K562 (cell line): ENCODE data around the gene PEX13. TPM values are rescaled to one million over a fixed set of nuclear protein-coding genes. Genes with fewer than 3 reads are reported as not detected.

Source experiments
- CAMTA2 ChIP-seq: fragments of 250-450 bp; sonication (Bioruptor Pico); conservative IDR thresholded peaks from 2 replicates; pipeline ENCODE4 v1.5.1; 2022
- CBFA2T2 ChIP-seq: fragments of 450-650 bp; conservative IDR thresholded peaks from 2 replicates; pipeline ENCODE4 v1.6.1; 2017; ENCODE audit warnings: mild to moderate bottlenecking
- EP400 ChIP-seq: fragments of 450-650 bp; IDR thresholded peaks from 2 replicates; pipeline ENCODE4 v1.6.1; 2017; ENCODE audit warnings: antibody characterized with exemption, mild to moderate bottlenecking, moderate library complexity
- HDAC3 ChIP-seq: fragments of 450-650 bp; IDR thresholded peaks from 2 replicates; pipeline ENCODE4 v1.6.1; 2018; ENCODE audit warnings: borderline replicate concordance, mild to moderate bottlenecking, moderate library complexity; ENCODE audit not compliant: partially characterized antibody
- HMG20A ChIP-seq: fragments of 450-650 bp; formaldehyde crosslinking; conservative IDR thresholded peaks from 2 replicates; pipeline ENCODE4 v1.4.0; 2020; ENCODE audit warnings: mild to moderate bottlenecking, mixed read lengths
- HMGN3 ChIP-seq: IDR thresholded peaks from 2 replicates; pipeline ENCODE4 v1.6.1; 2011; ENCODE audit warnings: borderline replicate concordance, low read depth, mild to moderate bottlenecking, mixed read lengths, low read length; ENCODE audit not compliant: insufficient read length; ENCODE audit errors: extremely low read depth
- HNRNPUL1 ChIP-seq: fragments of 200-400 bp; formaldehyde crosslinking; IDR thresholded peaks from 2 replicates; pipeline ENCODE4 v1.6.1; 2017; ENCODE audit warnings: low read length
- KAT2B ChIP-seq: IDR thresholded peaks from one replicate; pipeline ENCODE4 v1.6.1; 2012; ENCODE audit warnings: low read depth, mild to moderate bottlenecking, control low read depth, inconsistent platforms, low read length, moderate library complexity
- LEF1 ChIP-seq: fragments of 450-650 bp; IDR thresholded peaks from 2 replicates; pipeline ENCODE4 v1.6.1; 2016; ENCODE audit warnings: mild to moderate bottlenecking
- NRF1 ChIP-seq, 2 experiments: fragments of 450-650 bp; IDR thresholded peaks in 1 of 2; conservative IDR thresholded peaks in 1 of 2; 2 replicates each; pipeline ENCODE4 v1.6.1; 2014; ENCODE audit warnings: mild to moderate bottlenecking in 2 of 2
- POLR2H ChIP-seq: IDR thresholded peaks from 2 replicates; pipeline ENCODE4 v1.6.1; 2016; ENCODE audit warnings: missing genetic modification characterization, low read depth, mild to moderate bottlenecking, control low read depth, missing compliant biosample characterization, moderate library complexity
- PYGO2 ChIP-seq: fragments of 450-650 bp; IDR thresholded peaks from 2 replicates; pipeline ENCODE4 v1.6.1; 2016; ENCODE audit warnings: mild to moderate bottlenecking, missing genetic modification characterization, moderate library complexity, missing compliant biosample characterization
- SMARCB1 ChIP-seq: IDR thresholded peaks from 2 replicates; pipeline ENCODE4 v1.6.1; 2011; ENCODE audit warnings: improper control_type of control experiment, low read depth; ENCODE audit not compliant: insufficient read length
- STAT5A ChIP-seq: IDR thresholded peaks from 2 replicates; pipeline ENCODE4 v1.6.1; 2012; ENCODE audit warnings: low read length, inconsistent platforms, borderline replicate concordance
- TCFL5 ChIP-seq: fragments of 250-450 bp; sonication (Bioruptor Pico); conservative IDR thresholded peaks from 2 replicates; pipeline ENCODE4 v1.6.1; 2021; ENCODE audit warnings: mild to moderate bottlenecking, moderate library complexity, matching md5 sums
- ZNF175 ChIP-seq: fragments of 200-800 bp; sonication (Bioruptor generic); IDR thresholded peaks from 2 replicates; pipeline ENCODE4 v1.6.1; 2016; ENCODE audit warnings: low read depth, mild to moderate bottlenecking, missing genetic modification characterization, missing compliant biosample characterization
- ZNF232 ChIP-seq: sonication (generic); formaldehyde crosslinking; IDR thresholded peaks from 2 replicates; pipeline ENCODE4 v1.8.0; 2022; ENCODE audit warnings: mild to moderate bottlenecking, missing genetic modification reagents
- ZNF778 ChIP-seq: fragments of 450-650 bp; formaldehyde crosslinking; IDR thresholded peaks from 2 replicates; pipeline ENCODE4 v1.4.0; 2020; ENCODE audit warnings: mild to moderate bottlenecking, moderate library complexity
- ZSCAN32 ChIP-seq: fragments of 450-650 bp; formaldehyde crosslinking; IDR thresholded peaks from 2 replicates; pipeline ENCODE4 v1.4.0; 2020; ENCODE audit warnings: mild to moderate bottlenecking, moderate library complexity
- polyA plus RNA-seq, 8 experiments: library from polyadenylated mRNA; depleted of rRNA in 4 of 8; stranded (reverse) in 5 of 8; unstranded in 3 of 8; fragments of >200 nt; fragmentation: Nextera tagmentation in 2 of 8; fragmentation: Illumina TruSeq in 1 of 8; extraction: Ambion mirVana in 2 of 8; extraction: Trizol in 1 of 8; gene quantifications; 2 replicates each; pipeline versions ENCODE4 v1.2.1 to v1.2.3, GENCODE V29; 2011 to 2014; ENCODE audit warnings: inconsistent platforms in 1 of 8, missing spikeins in 1 of 8
- total RNA-seq, 7 experiments: library from RNA; depleted of rRNA in 6 of 7; stranded (reverse); fragments of >200 nt in 6 of 7; fragmentation: Illumina TruSeq in 2 of 7; extraction: Trizol in 2 of 7; gene quantifications; 2 replicates each; pipeline versions ENCODE4 v1.2.1 to v1.2.3, GENCODE V29; 2011 to 2021; ENCODE audit warnings: low replicate concordance in 1 of 7
- TF ChIP-seq, protein P1 (sequence below): fragments of 450-650 bp; formaldehyde crosslinking; IDR thresholded peaks from 2 replicates; pipeline ENCODE4 v1.4.0; 2020; ENCODE audit warnings: mild to moderate bottlenecking, moderate library complexity
- TF ChIP-seq, protein P2 (sequence below): fragments of 450-650 bp; IDR thresholded peaks from 2 replicates; pipeline ENCODE4 v1.6.1; 2016
- TF ChIP-seq, protein P3 (sequence below): sonication (generic); formaldehyde crosslinking; IDR thresholded peaks from 2 replicates; pipeline ENCODE4 v1.8.1; 2023; ENCODE audit warnings: mild to moderate bottlenecking, missing genetic modification reagents
- TF ChIP-seq, protein P4 (sequence below): fragments of 450-650 bp; IDR thresholded peaks from 2 replicates; pipeline ENCODE4 v1.6.1; 2016; ENCODE audit warnings: mild to moderate bottlenecking

PEX13 gene
- total and polyA plus RNA-seq, 9 of the 15 experiments (the other 6 are each of a cell fraction or from before 2014, with no cell fraction given), result 4.0 to 30.4 (median 18.8) TPM

DNA sequence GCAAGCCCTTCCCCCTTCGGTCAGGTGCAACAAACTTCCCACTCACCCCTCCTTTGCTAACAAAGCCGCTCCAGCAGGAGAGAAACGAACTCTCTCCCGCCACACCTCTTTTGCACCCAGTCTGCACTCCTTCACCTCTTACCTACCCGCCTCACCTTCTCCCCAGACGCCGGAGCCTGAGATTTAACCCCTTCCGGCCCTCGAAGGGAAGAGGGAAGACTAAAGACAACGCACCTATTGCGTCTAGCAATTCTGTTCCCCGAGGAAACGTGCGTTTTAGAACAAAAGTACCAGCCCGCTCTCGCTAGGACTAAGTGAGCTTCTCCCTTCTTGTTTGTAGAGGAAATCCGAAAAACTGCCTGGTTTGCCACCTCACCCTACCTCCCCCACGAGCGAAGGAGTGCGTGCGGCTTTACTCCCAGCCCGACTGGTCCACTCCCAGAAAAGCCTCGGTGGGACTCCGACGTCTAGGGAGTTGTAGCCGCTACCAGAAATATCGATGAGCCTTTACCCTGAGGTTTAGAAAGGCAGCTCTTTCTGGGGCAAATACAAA lies 441 bp upstream of the PEX13 start (continued):
- TF ChIP-seq STAT5A (no peak), HMGN3 (no peak), SMARCB1 (no peak), ZNF232 (CRISPR knock-in tag) (no peak), CAMTA2 (CRISPR knock-in tag) (no peak), ZNF175 (CRISPR knock-in tag) (no peak), ZSCAN32 (CRISPR knock-in tag) (no peak), HDAC3 (peak; percentile 74), LEF1 (peak; percentile 58; the same call in 1 of the 2 replicates), TCFL5 (no peak), PYGO2 (tag) (peak; percentile 71), HNRNPUL1 (no peak), NRF1 (conservative IDR thresholded peaks at IDR 0.05 in 1 of 2, IDR thresholded peaks at IDR 0.05 in 1 of 2) (0 out of 4 replicates have a peak, but pooled peaks of 1 of the 2 experiments have one; percentile 6), EP400 (peak; percentile 87), ZNF778 (CRISPR knock-in tag) (no peak), HMG20A (CRISPR knock-in tag) (no peak), KAT2B (no peak), CBFA2T2 (no peak), POLR2H (tag) (peak; percentile 35; the same call in 1 of the 2 replicates)
- TF ChIP-seq, protein P1, sequence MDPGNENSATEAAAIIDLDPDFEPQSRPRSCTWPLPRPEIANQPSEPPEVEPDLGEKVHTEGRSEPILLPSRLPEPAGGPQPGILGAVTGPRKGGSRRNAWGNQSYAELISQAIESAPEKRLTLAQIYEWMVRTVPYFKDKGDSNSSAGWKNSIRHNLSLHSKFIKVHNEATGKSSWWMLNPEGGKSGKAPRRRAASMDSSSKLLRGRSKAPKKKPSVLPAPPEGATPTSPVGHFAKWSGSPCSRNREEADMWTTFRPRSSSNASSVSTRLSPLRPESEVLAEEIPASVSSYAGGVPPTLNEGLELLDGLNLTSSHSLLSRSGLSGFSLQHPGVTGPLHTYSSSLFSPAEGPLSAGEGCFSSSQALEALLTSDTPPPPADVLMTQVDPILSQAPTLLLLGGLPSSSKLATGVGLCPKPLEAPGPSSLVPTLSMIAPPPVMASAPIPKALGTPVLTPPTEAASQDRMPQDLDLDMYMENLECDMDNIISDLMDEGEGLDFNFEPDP (CRISPR knock-in tag), result no peak
- TF ChIP-seq, protein P2, sequence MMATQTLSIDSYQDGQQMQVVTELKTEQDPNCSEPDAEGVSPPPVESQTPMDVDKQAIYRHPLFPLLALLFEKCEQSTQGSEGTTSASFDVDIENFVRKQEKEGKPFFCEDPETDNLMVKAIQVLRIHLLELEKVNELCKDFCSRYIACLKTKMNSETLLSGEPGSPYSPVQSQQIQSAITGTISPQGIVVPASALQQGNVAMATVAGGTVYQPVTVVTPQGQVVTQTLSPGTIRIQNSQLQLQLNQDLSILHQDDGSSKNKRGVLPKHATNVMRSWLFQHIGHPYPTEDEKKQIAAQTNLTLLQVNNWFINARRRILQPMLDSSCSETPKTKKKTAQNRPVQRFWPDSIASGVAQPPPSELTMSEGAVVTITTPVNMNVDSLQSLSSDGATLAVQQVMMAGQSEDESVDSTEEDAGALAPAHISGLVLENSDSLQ, result peak; percentile 31; the same call in 1 of the 2 replicates
- TF ChIP-seq, protein P3, sequence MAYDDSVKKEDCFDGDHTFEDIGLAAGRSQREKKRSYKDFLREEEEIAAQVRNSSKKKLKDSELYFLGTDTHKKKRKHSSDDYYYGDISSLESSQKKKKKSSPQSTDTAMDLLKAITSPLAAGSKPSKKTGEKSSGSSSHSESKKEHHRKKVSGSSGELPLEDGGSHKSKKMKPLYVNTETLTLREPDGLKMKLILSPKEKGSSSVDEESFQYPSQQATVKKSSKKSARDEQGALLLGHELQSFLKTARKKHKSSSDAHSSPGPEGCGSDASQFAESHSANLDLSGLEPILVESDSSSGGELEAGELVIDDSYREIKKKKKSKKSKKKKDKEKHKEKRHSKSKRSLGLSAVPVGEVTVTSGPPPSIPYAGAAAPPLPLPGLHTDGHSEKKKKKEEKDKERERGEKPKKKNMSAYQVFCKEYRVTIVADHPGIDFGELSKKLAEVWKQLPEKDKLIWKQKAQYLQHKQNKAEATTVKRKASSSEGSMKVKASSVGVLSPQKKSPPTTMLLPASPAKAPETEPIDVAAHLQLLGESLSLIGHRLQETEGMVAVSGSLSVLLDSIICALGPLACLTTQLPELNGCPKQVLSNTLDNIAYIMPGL (CRISPR knock-in tag), result peak; percentile 35; the same call in 1 of the 2 replicates
- TF ChIP-seq, protein P4, sequence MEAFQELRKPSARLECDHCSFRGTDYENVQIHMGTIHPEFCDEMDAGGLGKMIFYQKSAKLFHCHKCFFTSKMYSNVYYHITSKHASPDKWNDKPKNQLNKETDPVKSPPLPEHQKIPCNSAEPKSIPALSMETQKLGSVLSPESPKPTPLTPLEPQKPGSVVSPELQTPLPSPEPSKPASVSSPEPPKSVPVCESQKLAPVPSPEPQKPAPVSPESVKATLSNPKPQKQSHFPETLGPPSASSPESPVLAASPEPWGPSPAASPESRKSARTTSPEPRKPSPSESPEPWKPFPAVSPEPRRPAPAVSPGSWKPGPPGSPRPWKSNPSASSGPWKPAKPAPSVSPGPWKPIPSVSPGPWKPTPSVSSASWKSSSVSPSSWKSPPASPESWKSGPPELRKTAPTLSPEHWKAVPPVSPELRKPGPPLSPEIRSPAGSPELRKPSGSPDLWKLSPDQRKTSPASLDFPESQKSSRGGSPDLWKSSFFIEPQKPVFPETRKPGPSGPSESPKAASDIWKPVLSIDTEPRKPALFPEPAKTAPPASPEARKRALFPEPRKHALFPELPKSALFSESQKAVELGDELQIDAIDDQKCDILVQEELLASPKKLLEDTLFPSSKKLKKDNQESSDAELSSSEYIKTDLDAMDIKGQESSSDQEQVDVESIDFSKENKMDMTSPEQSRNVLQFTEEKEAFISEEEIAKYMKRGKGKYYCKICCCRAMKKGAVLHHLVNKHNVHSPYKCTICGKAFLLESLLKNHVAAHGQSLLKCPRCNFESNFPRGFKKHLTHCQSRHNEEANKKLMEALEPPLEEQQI, result peak; percentile 73; the same call in 1 of the 2 replicates
